ENCODE data around the gene NSD2. TPM values are rescaled to one million over a fixed set of nuclear protein-coding genes. Genes with fewer than 3 reads are reported as not detected.

The NSD2 gene
- total RNA-seq, 1 experiment from 2014 or later, result 128 TPM

GRCh38 chr4:1988327-1988724, 117.1 kb downstream of the NSD2 start:
- 0 out of 2 replicates have a peak, but pooled peaks cover 2% of the 10 kb centered on the region for H3K4me1 Mint-ChIP-seq
- H3K27me3 Mint-ChIP-seq (ENCODE audit: low read depth), result no peaks in the 10 kb centered on the region
- CTCF ChIA-PET, result no interaction called here
- H3K27ac Mint-ChIP-seq, result no peak overlapping the region
- no peak overlapping the region for H3K4me3 Mint-ChIP-seq
- ATAC-seq (no peak), DNase-seq (ENCODE audit: low spot score) (no peak)
- POLR2A ChIA-PET, result no interaction called here
- TF ChIP-seq SOX15 (CRISPR knock-in tag; IDR thresholded peaks at IDR 0.05), result no peak
- TF ChIP-seq SMAD4 (CRISPR knock-in tag; IDR thresholded peaks at IDR 0.05), result no peak
- TF ChIP-seq NFYB (CRISPR knock-in tag; conservative IDR thresholded peaks at IDR 0.05; ENCODE audit: low read depth), result no peak
- no peak for TF ChIP-seq ERG (CRISPR knock-in tag; IDR thresholded peaks at IDR 0.05)
- TF ChIP-seq FOXP4 (CRISPR knock-in tag; IDR thresholded peaks at IDR 0.05), result no peak
- no peaks in the 10 kb centered on the region for H3K9me3 Mint-ChIP-seq
- peaks cover 24% of the 10 kb centered on the region for H3K36me3 Mint-ChIP-seq

- H3K27me3 Mint-ChIP-seq (ENCODE audit: low read depth), result no peaks in the 10 kb centered on the region
- TF ChIP-seq EMX1 (CRISPR knock-in tag; IDR thresholded peaks at IDR 0.05), result no peak
- TF ChIP-seq ZNF423 (CRISPR knock-in tag; IDR thresholded peaks at IDR 0.05), result no peak
- TF ChIP-seq ZNF263 (CRISPR knock-in tag; IDR thresholded peaks at IDR 0.05; ENCODE audit: low read depth), result no peak
- TF ChIP-seq FOXK1 (CRISPR knock-in tag; IDR thresholded peaks at IDR 0.05), result no peak
- H3K4me3 Mint-ChIP-seq, result no peak overlapping the region
- no peaks in the 10 kb centered on the region for H3K9me3 Mint-ChIP-seq
- ChIA-PET CTCF (no interaction called here), POLR2A (no interaction called here)
- peaks cover 24% of the 10 kb centered on the region for H3K36me3 Mint-ChIP-seq
- DNase-seq (ENCODE audit: low spot score) (no peak), ATAC-seq (no peak)
- no peak overlapping the region for H3K27ac Mint-ChIP-seq
- H3K4me1 Mint-ChIP-seq, result 0 out of 2 replicates have a peak, but pooled peaks cover 3% of the 10 kb centered on the region
Observed at GRCh38 chr4:1989533-1990347, 118.5 kb downstream of the NSD2 start.

- Mint-ChIP-seq H3K27ac (peak overlapping the region; percentile 89), H3K9me3 (no peaks in the 10 kb centered on the region), H3K27me3 (ENCODE audit: low read depth) (no peaks in the 10 kb centered on the region), H3K36me3 (peaks cover 24% of the 10 kb centered on the region), H3K4me3 (no peak overlapping the region), H3K4me1 (0 out of 2 replicates have a peak, but pooled peaks cover 3% of the 10 kb centered on the region)
- ChIA-PET POLR2A (no interaction called here), CTCF (no interaction called here)
- ATAC-seq (no peak), DNase-seq (ENCODE audit: low spot score) (no peak)
- TF ChIP-seq ZNF219 (CRISPR knock-in tag; IDR thresholded peaks at IDR 0.05; ENCODE audit: borderline replicate concordance) (no peak), ESRRA (CRISPR knock-in tag; IDR thresholded peaks at IDR 0.05; ENCODE audit: borderline replicate concordance) (no peak), ZNF121 (CRISPR knock-in tag; IDR thresholded peaks at IDR 0.05) (no peak), CTCF (IDR thresholded peaks at IDR 0.05) (no peak), MXD4 (CRISPR knock-in tag; IDR thresholded peaks at IDR 0.05; ENCODE audit: borderline replicate concordance) (no peak), ZNF512 (CRISPR knock-in tag; IDR thresholded peaks at IDR 0.05; ENCODE audit: borderline replicate concordance) (no peak), GRHL2 (CRISPR knock-in tag; IDR thresholded peaks at IDR 0.05; ENCODE audit: insufficient replicate concordance, severe bottlenecking) (no peak), ZNF671 (CRISPR knock-in tag; IDR thresholded peaks at IDR 0.05) (no peak), TEAD4 (CRISPR knock-in tag; IDR thresholded peaks at IDR 0.05) (no peak), AR (CRISPR knock-in tag; IDR thresholded peaks at IDR 0.05) (no peak), FOXP4 (CRISPR knock-in tag; IDR thresholded peaks at IDR 0.05) (no peak), NFE2L1 (CRISPR knock-in tag; IDR thresholded peaks at IDR 0.05) (no peak), NR2C2 (CRISPR knock-in tag; IDR thresholded peaks at IDR 0.05) (no peak)
Observed at GRCh38 chr4:1990348-1990645, 119.1 kb downstream of the NSD2 start.

Data from WTC11 (cell line).